ENCODE results near the gene HAUS8. TPM values are rescaled to one million over a fixed set of nuclear protein-coding genes. Genes with fewer than 3 reads are reported as not detected.

Gene HAUS8
- total and polyA plus RNA-seq, 2 of the 13 experiments (the other 11 are each of a cell fraction or from before 2014, with no cell fraction given) = 7.8 to 17.5 TPM

GRCh38 chr19:17061691-17062090 lies 13.6 kb downstream of the HAUS8 start (continued):
- TF ChIP-seq TRIM24 (CRISPR knock-in tag; IDR thresholded peaks at IDR 0.05) (no peak), ZFYVE20 (CRISPR knock-in tag; IDR thresholded peaks at IDR 0.05; ENCODE audit: borderline replicate concordance, low read depth) (no peak), ZMYM3 (CRISPR knock-in tag; IDR thresholded peaks at IDR 0.05) (no peak), ZMAT5 (CRISPR knock-in tag; IDR thresholded peaks at IDR 0.05; ENCODE audit: borderline replicate concordance, low read depth) (no peak), RFX5 (IDR thresholded peaks at IDR 0.05; ENCODE audit: low read depth, low read length) (no peak)

- Histone ChIP-seq H3K9me3 (ENCODE audit: low read length) (peaks cover 4% of the 10 kb centered on the region; the same call in 1 of the 2 replicates), H3K27me3 (ENCODE audit: control insufficient read depth in 1 of 2, insufficient read depth in 2 of 2, low read length in 2 of 2) (no peaks in the 10 kb centered on the region), H3K4me2 (ENCODE audit: low read depth, low read length) (no peak overlapping the region), H3K36me3 (replicated peaks in 1 of 2; ENCODE audit: control insufficient read depth in 1 of 2, insufficient read depth in 2 of 2, low read length in 2 of 2) (peaks cover 19 to 50% of the 10 kb centered on the region in 2 experiments; a peak in 4 of 5 replicates), H3K4me3 (replicated peaks in 1 of 3; ENCODE audit: insufficient read depth in 1 of 3, low read depth in 2 of 3, low read length in 3 of 3) (no peak overlapping the region), H2AFZ (ENCODE audit: low read length) (no peak overlapping the region), H3K4me1 (ENCODE audit: insufficient read depth, low read length) (no peaks in the 10 kb centered on the region), H3K9ac (ENCODE audit: insufficient read depth, low read depth, low read length) (no peak overlapping the region), H3K27ac (ENCODE audit: extremely low read length, insufficient read depth, low read length) (no peak overlapping the region), H4K20me1 (ENCODE audit: insufficient read depth, low read length) (no peaks in the 10 kb centered on the region; the same call in 1 of the 2 replicates), H3K79me2 (ENCODE audit: insufficient read depth, low read length) (peaks cover 15% of the 10 kb centered on the region)
- no peak for TF ChIP-seq TFDP1 (CRISPR knock-in tag; IDR thresholded peaks at IDR 0.05; ENCODE audit: borderline replicate concordance)
- no peak for TF ChIP-seq RNF2 (conservative IDR thresholded peaks at IDR 0.05; ENCODE audit: low read depth)
- TF ChIP-seq MXD3 (CRISPR knock-in tag; IDR thresholded peaks at IDR 0.05) = no peak
- no peak for TF ChIP-seq NAIF1 (CRISPR knock-in tag; IDR thresholded peaks at IDR 0.05; ENCODE audit: borderline replicate concordance)
- TF ChIP-seq PRPF4 (IDR thresholded peaks at IDR 0.05; ENCODE audit: low read depth, low read length, poor library complexity, severe bottlenecking) = no peak
- TF ChIP-seq MXI1 (IDR thresholded peaks at IDR 0.05; ENCODE audit: borderline replicate concordance, low read depth, low read length) = no peak
- no peak for TF ChIP-seq ZNF382 (CRISPR knock-in tag; IDR thresholded peaks at IDR 0.05; ENCODE audit: borderline replicate concordance)
- no peak for TF ChIP-seq ZNF337 (CRISPR knock-in tag; IDR thresholded peaks at IDR 0.05; ENCODE audit: borderline replicate concordance, low read depth)
- no peak for TF ChIP-seq SNAPC5 (CRISPR knock-in tag; IDR thresholded peaks at IDR 0.05; ENCODE audit: borderline replicate concordance)
- TF ChIP-seq JARID2 (CRISPR knock-in tag; IDR thresholded peaks at IDR 0.05; ENCODE audit: insufficient replicate concordance) = no peak
- TF ChIP-seq REL (CRISPR knock-in tag; conservative IDR thresholded peaks at IDR 0.05) = no peak
- ATAC-seq (no peak), DNase-seq (ENCODE audit: low spot score) (no peak), FAIRE-seq (no peak)
- CTCF ChIA-PET (ENCODE audit: low intra/inter-chr PET ratio, low total read pairs) = no interaction called here
- 99% methylated on average over 3 of the region's 3 CpGs for WGBS (ENCODE audit: low lambda C conversion rate)
- POLR2A ChIA-PET = no interaction called here
- BruUV-seq (replicated peaks) = no TSS peak
- in situ Hi-C loops (cut with HindIII; ENCODE audit: extremely low pct_ligation_motif_present, low pct_unique_long_range_greater_than_20kb) (no loop called here), intact Hi-C loops (cut with micrococcal nuclease; ENCODE audit: unreplicated experiment) (no loop called here)
These were observed 14.0 kb downstream of the HAUS8 start for GRCh38 chr19:17061205-17061604.

Measured in HepG2 (cell line).